Coronary artery (tissue), 2 donors: Measurements from ENCODE around the gene DYSF.

ENCODE experiments used
- DNase-seq: peaks from one replicate; pipeline ENCODE4 v3.0.0-alpha.2; 2017; ENCODE audit warnings: low spot score
- H3K27ac ChIP-seq, 2 donors: fragments of 200-600 bp; sonication (generic); one replicate each; pipeline ENCODE4 v1.5.1; 2016 to 2019
- H3K4me3 ChIP-seq: fragments of 200-600 bp; sonication (generic); 2 replicates; pipeline ENCODE4 v1.5.1; 2016; ENCODE audit warnings: mild to moderate bottlenecking, moderate library complexity
- TF ChIP-seq, protein P1 (sequence below): fragments of 200-600 bp; sonication (generic); IDR thresholded peaks from one replicate; pipeline ENCODE4 v1.5.1; 2019; ENCODE audit warnings: antibody characterized with exemption

DYSF gene

DNA sequence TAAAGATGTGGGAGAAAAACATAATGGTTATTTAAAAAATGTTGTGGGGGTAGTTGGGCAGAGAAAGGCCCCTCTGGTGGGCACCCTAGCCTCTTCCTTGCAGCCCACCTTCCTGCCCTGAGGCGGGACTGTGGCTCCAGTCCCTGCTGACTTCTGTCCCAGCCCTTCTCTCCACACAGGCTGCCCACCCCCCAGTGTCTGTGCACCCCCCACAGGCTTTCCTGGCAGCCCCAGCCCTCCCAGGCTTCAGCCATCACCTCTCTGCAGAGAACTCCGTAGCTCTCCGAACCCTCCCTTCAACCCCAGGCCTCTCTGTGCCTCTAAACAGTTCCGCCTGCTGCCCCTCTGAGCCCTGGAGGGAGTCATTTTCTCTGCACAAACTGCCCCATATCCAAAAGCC lies 75.4 kb downstream of the DYSF start:
- Histone ChIP-seq H3K27ac (no peak overlapping the region), H3K4me3 (no peak overlapping the region)
- TF ChIP-seq, protein P1, sequence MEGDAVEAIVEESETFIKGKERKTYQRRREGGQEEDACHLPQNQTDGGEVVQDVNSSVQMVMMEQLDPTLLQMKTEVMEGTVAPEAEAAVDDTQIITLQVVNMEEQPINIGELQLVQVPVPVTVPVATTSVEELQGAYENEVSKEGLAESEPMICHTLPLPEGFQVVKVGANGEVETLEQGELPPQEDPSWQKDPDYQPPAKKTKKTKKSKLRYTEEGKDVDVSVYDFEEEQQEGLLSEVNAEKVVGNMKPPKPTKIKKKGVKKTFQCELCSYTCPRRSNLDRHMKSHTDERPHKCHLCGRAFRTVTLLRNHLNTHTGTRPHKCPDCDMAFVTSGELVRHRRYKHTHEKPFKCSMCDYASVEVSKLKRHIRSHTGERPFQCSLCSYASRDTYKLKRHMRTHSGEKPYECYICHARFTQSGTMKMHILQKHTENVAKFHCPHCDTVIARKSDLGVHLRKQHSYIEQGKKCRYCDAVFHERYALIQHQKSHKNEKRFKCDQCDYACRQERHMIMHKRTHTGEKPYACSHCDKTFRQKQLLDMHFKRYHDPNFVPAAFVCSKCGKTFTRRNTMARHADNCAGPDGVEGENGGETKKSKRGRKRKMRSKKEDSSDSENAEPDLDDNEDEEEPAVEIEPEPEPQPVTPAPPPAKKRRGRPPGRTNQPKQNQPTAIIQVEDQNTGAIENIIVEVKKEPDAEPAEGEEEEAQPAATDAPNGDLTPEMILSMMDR = no peak
- no peak for DNase-seq

DNA sequence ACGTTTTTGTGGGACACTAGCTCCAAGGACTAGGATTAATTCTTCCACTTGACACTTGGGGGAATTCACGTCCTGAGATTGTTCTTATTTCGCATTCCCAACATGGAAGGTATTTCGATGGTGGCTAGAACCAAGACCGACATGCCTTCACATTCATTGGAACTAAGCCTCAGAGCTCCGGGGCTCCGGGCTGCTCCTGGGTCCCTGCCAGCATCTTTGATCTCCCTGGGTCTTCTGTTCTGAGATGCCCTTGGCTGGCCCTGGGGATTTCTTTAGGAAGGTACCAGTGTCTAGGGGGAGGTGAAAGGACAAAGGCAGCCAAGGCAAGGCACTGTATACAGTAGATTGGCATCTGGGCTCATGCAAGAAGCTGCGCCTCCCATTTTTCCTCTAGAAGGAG lies 76.8 kb downstream of the DYSF start:
- TF ChIP-seq, protein P1 = no peak
- Histone ChIP-seq H3K4me3 (no peak overlapping the region), H3K27ac (no peak overlapping the region)
- DNase-seq = no peak

DNA sequence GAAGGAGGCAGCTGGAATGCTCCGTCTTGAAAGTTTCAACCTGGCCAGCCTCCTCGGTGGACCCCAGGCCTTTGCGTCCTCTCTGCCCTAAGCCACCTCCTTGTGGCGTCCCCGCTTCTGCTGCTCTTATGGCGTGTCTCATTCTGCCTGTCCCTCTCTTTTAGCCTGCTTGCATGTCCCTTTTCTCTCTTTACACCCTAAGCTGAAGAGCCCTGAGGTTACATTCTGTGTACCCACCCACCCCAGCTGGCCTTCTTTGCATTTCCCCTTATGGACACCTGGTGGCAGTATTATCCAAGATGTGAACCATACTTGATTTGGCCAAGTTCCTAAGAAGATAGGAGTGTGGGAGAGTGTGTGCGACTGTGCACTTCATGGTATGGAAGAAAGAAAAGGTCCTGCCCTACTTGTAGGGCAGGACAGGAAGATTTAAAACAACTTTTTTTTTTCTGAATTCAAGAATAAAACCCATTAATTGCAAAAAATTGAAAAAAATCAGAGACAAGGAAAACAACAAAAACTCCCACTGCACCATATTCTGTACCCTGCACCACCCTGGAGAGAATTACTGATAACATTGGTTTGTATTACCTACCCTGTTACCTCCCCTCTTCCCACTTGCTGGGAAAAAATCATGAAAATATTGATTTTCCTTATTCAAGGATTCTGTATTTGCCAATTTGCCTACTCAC lies 77.4 kb downstream of the DYSF start:
- no peak overlapping the region for H3K27ac ChIP-seq
- DNase-seq = no peak
- TF ChIP-seq, protein P1 = peak; percentile 42

DNA sequence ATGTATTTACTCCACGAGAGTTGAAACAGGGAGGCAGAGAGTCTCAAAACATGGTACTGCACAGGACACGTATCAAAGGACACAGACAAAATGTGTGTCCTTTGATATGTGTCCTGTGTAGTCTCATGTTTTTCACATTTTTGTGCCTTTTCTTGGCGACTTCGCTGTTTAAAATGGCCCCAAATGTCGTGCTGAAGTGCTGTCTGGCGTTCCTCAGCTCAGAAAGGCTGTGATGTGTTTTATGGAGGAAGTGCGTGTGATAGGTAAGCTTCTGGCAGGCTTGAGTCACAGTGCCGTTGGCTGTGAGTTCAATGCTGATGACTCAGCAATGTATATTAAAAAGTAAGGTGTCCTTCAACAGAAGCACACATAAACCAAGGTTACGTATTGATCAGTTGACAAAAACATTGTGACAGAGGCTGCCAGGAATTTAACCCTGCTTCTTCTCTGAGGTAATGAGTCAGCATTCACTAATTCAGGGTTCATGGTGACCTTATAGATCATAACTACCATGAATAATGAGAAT lies 78.2 kb downstream of the DYSF start:
- Histone ChIP-seq H3K4me3 (no peak overlapping the region), H3K27ac (no peak overlapping the region)
- DNase-seq = no peak
- TF ChIP-seq, protein P1 = no peak

More for the DNA sequence above, 77.4 kb downstream of the DYSF start:
- no peak overlapping the region for H3K4me3 ChIP-seq

DNA sequence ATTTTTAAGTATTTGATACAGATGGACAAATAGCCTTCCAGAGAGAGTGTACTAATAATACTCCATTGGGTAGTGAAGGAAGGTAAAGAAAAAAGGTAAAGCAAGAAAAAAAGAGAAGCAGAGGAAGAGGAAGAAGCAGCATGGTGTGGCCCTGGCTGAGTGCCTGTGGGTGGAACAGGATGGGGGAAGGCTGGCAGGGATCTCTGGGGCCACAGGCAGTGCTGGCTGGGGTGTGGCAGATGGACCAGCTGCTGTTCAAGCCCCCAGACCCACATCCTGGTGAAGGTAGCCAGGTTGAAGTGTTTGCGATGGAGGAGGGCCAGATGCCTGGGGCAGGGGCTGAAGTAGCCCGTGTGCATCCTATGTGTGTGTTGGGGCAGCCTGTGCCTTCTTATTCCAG lies 79.0 kb downstream of the DYSF start:
- DNase-seq = no peak
- H3K4me3 ChIP-seq = no peak overlapping the region
- no peak overlapping the region for H3K27ac ChIP-seq
- TF ChIP-seq, protein P1 = no peak

DNA sequence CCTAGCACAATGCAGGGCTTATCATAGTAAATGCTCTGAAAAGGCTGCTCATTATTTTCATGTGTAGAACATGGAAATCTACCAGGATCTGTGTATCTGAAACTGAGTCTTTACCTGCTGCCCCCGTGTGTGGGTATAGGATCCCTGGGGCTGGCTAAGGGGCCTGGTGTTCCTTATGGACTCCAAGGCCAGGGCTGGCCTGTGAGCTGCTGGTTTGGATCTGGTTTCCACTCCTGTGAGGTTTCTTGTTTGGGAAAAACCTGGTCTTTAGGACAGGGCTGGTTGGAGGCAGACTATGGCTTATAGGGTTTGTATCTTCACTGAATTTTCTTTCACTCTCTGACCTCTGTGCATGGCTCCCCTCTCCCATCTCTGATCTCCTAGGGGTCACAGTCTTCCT lies 80.8 kb downstream of the DYSF start:
- no peak for DNase-seq
- TF ChIP-seq, protein P1 = no peak
- Histone ChIP-seq H3K4me3 (no peak overlapping the region), H3K27ac (no peak overlapping the region)

DNA sequence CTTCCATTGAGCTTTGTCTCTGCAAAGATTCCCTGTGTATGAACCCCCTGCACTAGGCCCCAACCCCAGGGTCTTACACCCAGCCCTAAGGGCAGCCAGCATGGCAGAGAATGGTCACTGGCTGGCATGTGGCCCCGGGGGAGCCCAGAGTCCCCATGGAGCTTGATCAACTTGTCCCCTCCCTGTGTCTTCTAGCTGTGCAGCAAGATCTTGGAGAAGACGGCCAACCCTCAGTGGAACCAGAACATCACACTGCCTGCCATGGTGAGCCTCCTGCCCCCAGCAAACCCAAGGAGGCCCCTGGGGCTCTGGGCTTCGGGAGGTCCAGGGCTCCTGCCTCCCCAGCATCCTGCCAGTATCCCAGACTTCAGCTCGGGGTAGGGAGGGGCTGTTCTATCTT lies 81.5 kb downstream of the DYSF start:
- no peak overlapping the region for H3K4me3 ChIP-seq
- TF ChIP-seq, protein P1 = no peak
- no peak overlapping the region for H3K27ac ChIP-seq
- no peak for DNase-seq
